Activated naive CD4-positive, alpha-beta T cell treated with anti-CD3 and anti-CD28 coated beads, Interleukin-2, amount 50 U/mL, for 72 hours (primary cell): ENCODE measurements around the gene DUS1L. TPM values are rescaled to one million over a fixed set of nuclear protein-coding genes. Genes with fewer than 3 reads are reported as not detected.

Experiments used
- ATAC-seq, 2 donors: fragments of 150-1000 bp; cut with Tn5 transposase; 2 replicates each; pipeline ENCODE4 v1.10.0; 2021; ENCODE audit warnings: mild to moderate bottlenecking in 2 of 2, moderate library complexity in 2 of 2
- DNase-seq, 2 donors: peaks; one replicate each; pipeline ENCODE4 v3.0.0; 2021 to 2022; ENCODE audit warnings: low spot score in 2 of 2
- H3K27ac Mint-ChIP-seq, 2 donors: one replicate each; pipeline ENCODE4 v1.8.0; 2022; ENCODE audit warnings: mild to moderate bottlenecking in 2 of 2, mixed read lengths in 2 of 2
- H3K36me3 Mint-ChIP-seq, 2 donors: one replicate each; pipeline ENCODE4 v1.8.0; 2022; ENCODE audit warnings: mixed read lengths in 2 of 2
- H3K9me3 Mint-ChIP-seq, 2 donors: one replicate each; pipeline ENCODE4 v1.8.0; 2022; ENCODE audit warnings: mixed read lengths in 2 of 2
- total RNA-seq, 2 donors: library from RNA; stranded (reverse); gene quantifications; one replicate each; pipeline ENCODE4 v1.2.3, GENCODE V29; 2022

Gene DUS1L
- total RNA-seq, 2 donors from 2014 or later: 86.2 to 103 TPM

DNA sequence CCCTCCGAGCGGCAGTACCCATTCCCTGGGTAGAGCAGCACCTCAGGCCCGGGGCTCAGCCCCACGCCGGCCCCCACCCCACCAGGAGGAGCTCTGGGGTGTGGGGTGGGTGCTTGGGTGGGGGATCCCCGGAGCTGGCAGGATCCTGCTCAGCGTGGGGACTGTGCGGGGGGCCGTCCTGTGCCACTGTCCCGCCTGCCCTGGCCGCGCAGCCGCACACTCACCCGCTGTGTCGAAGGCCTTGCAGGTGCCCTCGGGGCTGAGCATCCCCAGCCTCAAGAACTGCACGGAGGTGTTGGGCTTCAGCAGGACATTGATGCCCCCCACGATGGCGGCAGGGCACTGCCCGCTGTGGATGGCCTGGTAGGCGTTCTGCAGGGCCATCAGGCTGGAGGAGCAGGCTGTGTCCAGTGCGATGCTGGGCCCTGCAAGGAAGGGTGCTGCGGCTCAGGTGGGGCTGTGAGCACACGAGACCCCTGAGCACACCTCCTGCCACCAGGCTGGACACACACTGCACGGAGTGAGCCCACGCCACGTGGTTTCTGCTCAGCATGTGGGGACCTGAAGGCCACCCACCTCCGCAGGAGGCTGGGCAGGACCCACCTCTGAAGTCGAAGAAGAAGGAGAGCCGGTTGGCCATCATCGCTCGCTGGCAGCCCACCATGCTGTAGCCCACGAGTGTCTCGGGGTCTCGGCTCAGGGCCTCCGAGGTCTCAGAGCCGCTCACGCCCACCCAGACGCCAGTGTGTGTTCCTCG, 27.6 kb upstream of the DUS1L start:
- no peak overlapping the region for H3K27ac Mint-ChIP-seq
- peaks cover 4 to 8% of the 10 kb centered on the region in 2 donors for H3K36me3 Mint-ChIP-seq
- ATAC-seq (no peak), DNase-seq (no peak)
- no peaks in the 10 kb centered on the region for H3K9me3 Mint-ChIP-seq

DNA sequence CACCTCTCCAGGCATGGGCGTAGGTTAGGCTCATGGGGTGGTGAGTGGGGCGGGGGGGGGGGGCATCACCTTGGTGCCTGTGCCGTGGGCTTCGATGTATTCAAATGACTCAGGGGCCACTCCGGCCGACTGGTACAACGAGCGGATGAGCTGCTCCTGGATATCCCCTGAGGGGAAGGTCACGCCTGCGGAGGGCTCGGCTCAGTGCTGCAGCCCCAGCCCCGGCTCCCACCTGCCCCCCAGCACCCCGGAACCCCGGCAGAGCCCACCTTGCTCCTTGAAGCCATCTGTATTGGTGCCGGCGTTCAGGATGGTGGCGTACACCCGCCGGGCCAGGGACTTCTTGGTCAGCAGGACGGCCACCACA, 27.0 kb upstream of the DUS1L start:
- no peak overlapping the region for H3K27ac Mint-ChIP-seq

DNA sequence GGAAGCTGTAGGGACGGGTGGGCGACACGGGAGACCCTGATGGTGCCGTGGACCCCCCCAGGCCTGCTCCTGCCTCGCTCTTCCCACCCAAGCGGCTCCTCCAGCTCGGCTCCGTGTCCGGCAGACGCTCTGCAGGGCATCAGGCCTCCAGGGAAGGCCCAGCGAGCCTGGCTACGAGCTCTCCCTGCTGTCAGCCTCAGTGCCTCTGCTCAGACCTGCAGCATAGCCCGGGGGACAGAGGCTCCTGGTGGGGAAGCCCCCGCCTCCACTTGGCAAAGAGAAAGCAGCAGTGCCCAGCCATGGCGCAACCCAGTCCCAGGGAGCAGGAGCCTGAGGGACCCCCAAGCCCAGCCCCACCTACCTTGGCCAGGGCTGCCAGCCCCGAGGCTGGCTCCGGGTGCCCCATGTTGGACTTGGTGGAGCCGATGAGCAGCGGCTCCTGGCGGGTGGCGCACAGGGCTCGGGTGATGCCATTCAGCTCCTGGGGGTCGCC, 26.5 kb upstream of the DUS1L start:
- Mint-ChIP-seq H3K36me3 (peaks cover 4 to 8% of the 10 kb centered on the region in 2 donors), H3K9me3 (no peaks in the 10 kb centered on the region), H3K27ac (no peak overlapping the region)
- no peak for DNase-seq
- ATAC-seq: no peak

More for the DNA sequence above, 27.0 kb upstream of the DUS1L start:
- Mint-ChIP-seq H3K9me3 (no peaks in the 10 kb centered on the region), H3K36me3 (peaks cover 4 to 8% of the 10 kb centered on the region in 2 donors)
- DNase-seq (no peak), ATAC-seq (no peak)

DNA sequence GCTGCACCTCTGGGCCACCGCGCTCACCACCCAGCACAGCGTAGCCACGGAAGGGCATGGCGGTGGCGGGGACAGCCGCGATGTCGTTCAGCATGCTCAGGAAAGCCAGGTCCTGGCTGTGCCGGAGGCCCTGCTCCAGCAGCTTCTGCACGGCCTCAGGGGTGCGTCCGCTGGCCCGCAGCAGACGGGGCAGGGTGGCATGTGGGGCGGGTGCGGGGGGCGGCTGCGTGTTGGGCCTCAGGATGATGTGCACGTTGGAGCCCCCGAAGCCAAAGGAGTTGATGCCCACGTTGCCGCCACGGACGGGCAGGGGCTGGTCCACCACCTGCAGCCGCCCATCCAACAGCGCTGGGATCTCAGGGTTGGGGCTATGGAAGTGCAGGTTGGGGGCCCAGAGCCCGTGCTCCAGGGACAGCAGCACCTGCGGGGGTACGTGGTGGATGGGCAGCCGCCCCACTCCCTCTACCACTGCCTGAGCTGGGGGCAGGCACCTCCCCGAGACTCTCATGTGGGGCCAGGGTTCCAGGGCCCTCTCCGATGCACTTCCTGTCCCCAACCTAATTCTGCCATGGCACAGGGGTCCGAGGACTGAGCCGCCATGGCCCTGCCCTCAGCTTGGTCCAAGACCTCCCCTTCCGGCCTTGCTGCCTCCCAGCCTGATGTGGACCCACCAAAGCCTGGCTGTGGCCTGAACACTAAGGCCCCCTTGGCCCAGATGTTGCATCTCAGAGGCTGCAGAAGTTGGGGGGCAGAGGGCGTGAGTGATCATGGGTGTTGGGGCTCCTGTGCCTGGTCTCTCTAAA, 25.9 kb upstream of the DUS1L start:
- Mint-ChIP-seq H3K9me3 (no peaks in the 10 kb centered on the region), H3K27ac (no peak overlapping the region), H3K36me3 (peaks cover 4 to 8% of the 10 kb centered on the region in 2 donors)
- no peak for DNase-seq
- no peak for ATAC-seq

DNA sequence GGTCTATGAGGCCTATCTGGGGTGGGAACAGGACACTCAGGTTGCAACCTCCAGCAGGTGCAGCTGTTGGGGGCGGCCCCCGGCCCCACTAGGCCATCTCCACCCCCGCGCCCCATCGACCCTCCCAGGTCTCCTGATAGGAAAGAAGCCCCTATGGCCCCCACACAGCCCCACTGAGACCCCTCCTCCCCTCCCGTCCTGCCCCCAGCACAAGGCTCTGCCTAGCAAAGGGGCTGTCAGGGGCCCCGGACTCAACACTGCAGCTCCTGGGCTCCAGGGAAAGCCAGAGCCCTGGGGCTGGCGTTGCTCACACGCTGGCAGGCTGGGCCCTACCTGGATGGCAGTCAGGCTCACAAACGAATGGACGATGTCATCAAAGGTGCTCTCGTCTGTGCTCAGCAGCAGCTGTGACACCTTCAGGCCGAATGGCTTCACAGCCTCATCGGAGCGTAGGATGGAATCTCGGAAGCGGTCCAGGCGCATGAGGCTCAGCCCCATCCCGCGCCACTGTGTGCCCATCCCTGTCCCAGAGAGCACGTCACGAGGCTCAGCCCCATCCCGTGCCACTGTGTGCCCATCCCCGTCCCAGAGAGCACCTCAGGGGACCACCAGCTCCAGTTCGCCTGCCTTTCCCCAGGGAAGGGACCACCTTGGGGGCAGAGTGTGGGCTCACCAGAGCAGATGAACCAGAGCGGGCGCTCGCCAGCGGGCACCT, 25.1 kb upstream of the DUS1L start:
- ATAC-seq (no peak), DNase-seq (no peak)
- H3K9me3 Mint-ChIP-seq: no peaks in the 10 kb centered on the region
- H3K27ac Mint-ChIP-seq: no peak overlapping the region
- peaks cover 4% of the 10 kb centered on the region in 2 donors for H3K36me3 Mint-ChIP-seq

DNA sequence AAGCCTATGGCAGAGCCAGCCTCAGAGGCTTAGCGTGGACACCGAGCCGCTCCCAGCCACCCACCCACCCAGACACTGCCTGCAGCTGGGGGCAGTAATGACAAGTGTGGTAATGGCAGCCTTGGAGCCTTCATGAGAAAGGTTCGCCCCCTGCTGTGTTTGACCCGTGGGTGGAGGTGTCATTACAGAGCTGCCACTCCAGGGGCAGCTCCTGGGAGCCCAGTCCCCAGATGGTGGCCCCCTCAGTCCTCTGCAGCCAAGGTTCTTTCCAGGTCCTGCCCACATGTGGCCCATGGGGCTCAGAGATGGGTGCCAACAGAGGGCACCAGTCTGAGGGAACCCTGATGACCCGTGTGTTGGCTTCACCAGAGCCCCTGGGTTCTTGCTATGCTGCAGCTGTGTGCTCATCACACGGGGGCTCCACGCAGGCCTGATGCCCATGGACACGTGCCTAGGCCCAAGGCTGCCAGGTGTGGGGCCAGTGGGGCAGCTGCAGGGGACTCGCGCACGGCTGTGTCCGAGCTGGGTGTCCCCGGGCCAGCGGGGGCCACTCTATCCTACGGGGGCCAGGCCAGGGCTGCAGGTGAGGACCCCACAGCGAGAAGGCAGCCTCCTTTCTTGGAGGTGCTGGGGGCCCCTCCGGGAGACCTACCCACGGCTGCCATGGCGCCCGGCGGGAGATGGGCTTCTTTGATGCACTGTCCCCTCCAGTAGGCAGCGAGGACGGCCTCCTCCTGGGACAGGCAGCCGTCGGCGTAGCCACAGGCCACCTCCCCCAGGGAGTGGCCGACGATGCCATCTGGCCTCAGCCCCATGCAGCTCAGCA, 24.3 kb upstream of the DUS1L start:
- DNase-seq: no peak
- H3K36me3 Mint-ChIP-seq: peaks cover 4% of the 10 kb centered on the region in 2 donors

DNA sequence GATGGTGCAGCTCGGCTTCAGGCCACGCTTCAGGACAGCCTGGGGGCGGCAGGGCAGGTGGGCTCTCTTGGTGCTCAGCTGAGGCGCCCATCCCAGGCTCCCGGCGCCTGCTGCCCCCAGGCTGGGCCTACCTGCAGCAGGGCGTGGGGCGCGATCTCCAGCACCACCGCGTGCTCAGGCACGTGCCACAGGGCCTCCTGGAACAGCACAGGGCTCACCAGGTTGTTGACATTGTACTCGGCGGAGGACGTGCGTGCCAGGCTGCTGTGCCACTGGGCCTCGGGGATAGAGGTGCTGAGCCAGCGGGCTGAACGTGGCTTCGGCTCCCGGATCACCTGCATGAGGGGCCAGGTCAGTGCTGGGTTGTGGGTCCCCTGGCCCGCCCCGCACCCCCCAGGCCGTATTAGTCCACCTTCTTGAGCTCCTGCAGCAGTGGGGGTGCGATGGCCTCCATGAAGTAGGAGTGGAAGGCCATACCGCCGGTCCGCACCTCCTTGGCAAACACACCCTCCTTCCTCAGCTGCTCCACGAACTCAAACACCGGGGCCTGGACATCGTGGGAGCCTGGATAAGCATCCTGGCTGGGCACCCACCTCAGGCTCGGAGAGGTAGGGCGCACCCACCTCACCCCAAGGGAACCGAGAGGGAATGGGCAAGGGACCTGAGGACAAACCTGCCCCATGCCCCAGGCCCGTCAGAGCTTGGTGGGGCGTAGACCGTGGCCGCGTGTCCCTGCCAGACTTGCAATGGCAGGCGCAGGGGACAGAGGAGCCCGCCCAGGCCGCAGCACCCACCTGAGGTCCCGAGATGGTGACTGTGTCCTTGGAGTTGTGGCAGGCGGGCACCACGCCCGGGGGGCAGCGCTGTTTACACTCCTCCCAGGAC, 23.5 kb upstream of the DUS1L start:
- no peak overlapping the region for H3K27ac Mint-ChIP-seq
- ATAC-seq (no peak), DNase-seq (no peak)
- no peaks in the 10 kb centered on the region for H3K9me3 Mint-ChIP-seq
- H3K36me3 Mint-ChIP-seq: peaks cover 4% of the 10 kb centered on the region in 2 donors

More for the DNA sequence above, 24.3 kb upstream of the DUS1L start:
- H3K27ac Mint-ChIP-seq: no peak overlapping the region
- H3K9me3 Mint-ChIP-seq: no peaks in the 10 kb centered on the region
- no peak for ATAC-seq

DNA sequence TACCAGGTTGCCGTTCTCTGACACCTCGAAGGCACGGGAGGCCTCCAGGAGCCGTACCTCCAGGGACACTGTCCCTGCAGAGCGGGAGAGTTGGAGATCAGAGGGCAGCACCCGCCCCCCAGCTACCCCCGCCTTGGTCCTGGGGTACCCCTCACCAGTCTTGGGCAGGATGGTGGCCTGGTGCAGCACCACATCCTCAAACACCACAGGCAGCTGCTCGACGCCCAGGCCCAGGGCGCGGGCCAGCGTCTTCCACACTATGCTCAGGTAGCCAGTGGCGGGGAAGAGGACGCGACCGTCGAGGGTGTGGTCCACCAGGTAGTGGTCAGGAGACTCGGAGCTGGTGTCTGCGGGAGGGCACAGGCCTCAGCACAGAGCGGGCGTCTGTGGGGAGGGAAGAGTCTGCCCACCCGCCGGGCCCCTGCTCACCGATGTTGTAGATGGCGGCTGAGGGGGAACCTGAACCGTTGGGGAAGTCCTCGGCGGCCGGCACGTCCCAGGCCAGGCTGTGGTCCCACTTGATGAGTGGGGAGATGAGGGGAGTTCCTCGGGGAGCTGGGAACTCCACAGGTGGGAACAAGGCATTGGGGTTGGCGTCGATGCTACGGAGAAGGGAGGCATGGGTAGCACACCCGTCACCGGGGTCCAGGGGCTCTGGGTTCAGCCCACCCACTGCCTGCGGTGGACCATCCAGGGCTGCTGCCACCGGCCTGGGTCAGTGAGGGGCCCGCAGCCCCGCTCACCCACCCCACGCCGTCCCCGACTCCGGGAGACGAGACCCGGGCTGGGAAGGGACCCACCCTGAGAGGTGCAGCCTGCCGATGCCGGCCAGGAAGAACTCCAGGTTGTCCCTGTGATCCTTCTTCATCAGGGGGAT, 22.6 kb upstream of the DUS1L start:
- H3K36me3 Mint-ChIP-seq: peaks cover 1% of the 10 kb centered on the region in 2 donors
- no peak for DNase-seq
- H3K27ac Mint-ChIP-seq: no peak overlapping the region
- no peak for ATAC-seq
- H3K9me3 Mint-ChIP-seq: no peaks in the 10 kb centered on the region

DNA sequence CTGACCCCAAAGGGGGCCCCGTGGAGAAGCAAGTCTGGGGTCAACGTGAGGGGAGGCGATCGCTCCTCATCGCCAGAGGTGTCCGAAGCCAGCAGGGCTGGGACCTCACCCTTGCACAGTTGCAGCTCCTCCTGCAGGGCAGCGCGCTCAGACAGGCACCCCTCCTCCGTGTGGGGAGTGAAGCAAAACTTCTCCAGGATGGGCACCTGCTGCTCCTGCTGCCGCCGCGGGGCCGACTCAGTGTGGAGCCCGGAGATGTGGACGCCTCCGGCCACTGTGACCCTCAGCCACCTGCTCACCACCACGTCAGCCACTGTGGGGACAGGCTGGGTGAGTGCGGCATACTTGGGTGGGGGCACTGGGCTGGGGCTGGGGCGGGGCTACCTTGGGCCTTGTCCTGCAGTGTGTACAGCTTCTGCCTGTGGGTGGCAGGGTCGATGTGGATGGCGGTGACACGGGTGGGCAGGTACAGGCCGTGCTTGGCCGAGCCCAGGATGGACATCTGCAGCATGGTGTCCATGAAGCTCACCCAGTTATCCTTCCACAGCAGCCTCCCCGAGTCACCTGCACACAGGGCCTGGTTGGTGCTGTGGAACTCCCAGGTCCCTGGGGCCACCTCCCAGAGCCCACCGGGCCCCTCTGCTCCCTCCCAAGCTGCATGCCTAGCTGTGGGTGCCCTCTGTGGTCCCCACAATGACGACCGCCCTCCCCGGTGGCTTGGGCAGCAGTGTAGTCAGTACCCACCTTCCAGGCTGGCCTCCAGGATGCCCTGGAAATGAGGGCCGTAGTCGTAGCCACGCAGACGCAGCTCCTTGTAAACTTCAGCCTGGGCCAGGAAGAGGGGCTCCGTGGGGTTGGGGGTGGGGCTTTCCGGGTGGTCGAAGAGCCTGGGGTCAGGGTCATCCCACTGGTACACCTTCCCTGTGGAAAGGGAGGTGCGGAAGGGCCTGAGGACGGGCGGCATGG, 21.6 kb upstream of the DUS1L start:
- ATAC-seq: no peak
- DNase-seq: no peak
- H3K36me3 Mint-ChIP-seq: no peaks in the 10 kb centered on the region
- H3K27ac Mint-ChIP-seq: no peak overlapping the region
- H3K9me3 Mint-ChIP-seq: no peaks in the 10 kb centered on the region

DNA sequence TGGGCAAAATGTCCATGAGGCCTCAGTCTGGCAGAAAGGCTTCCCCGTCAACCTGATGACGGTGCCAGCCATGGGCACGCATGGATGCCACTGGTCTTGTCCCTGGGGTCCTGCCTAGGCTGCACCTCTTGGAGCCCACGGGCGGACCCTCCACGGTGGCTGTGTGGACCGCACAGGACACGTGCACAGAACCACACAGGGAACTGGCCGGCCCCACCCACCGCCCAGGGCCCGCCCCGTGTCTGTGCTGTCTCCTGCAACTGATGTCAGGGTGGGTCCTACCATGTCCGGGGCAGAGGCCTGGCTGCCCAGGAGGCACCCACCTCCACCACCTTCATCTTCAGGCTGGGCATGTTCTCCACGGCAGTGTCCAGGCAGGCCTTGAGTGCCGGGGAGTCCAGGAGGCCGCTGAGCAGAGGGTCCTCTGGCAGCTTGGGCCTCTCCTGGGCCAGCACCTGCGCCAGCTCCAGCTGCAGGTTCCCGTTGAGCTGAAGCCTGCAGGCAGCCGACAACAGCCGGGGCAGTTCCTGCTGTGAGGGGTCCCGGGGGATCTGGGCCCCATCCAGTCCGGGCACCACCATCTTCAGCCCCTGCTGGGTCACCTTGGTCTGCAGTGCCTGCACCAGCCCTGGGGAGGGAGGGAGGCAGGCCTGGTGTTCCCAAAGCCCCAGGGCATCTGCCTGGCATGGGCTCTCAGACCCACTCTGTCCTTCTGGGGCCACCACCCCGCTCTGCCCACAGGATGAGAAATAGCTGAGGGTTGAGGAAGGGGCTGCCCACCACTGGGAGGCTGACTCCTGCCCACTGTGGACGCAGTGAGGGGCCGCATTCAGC, 20.5 kb upstream of the DUS1L start:
- Mint-ChIP-seq H3K27ac (no peak overlapping the region), H3K9me3 (no peaks in the 10 kb centered on the region), H3K36me3 (no peaks in the 10 kb centered on the region)
- no peak for ATAC-seq
- DNase-seq: no peak

DNA sequence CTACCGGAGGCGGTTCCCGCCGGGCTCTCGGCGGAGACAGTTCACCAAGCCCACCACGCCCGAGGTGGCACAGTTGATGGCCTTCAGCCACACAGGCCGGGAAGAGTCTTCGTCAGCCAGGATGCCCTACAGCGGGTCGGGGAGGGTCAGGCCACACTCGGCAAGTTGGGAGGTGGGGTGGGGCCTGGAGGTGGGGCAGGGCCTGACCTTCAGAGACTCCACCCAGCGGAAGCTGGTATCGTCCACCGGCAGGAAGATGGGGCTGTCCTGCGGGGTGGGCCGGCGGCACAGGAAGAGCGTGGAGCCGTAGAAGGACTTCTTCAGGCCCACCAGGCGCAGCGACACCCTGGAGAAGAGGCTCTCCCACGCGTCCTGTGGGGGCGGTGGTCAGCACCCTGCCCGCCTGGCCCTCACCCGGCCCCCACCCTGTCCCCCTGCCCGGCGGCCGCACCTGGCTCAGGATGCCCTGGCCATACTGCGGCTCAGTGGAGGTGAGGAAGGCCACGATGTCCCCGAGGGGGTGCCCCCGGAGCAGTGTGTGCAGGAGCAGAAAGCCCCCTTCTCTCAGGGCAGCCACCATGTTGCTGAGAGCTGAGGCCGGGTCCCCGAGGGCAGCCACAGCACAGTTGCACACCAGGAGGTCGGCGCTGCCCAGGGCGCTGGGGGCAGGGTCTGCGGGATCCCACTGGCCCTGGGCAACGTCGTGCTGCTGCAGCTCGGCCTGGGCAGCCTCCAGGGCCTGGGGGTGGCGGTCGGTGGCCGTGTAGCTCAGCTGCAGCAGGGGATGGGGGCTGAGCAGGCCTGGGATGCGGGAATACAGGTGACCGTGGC, 19.6 kb upstream of the DUS1L start:
- Mint-ChIP-seq H3K27ac (no peak overlapping the region), H3K9me3 (no peaks in the 10 kb centered on the region), H3K36me3 (no peaks in the 10 kb centered on the region)
- no peak for DNase-seq
- no peak for ATAC-seq

DNA sequence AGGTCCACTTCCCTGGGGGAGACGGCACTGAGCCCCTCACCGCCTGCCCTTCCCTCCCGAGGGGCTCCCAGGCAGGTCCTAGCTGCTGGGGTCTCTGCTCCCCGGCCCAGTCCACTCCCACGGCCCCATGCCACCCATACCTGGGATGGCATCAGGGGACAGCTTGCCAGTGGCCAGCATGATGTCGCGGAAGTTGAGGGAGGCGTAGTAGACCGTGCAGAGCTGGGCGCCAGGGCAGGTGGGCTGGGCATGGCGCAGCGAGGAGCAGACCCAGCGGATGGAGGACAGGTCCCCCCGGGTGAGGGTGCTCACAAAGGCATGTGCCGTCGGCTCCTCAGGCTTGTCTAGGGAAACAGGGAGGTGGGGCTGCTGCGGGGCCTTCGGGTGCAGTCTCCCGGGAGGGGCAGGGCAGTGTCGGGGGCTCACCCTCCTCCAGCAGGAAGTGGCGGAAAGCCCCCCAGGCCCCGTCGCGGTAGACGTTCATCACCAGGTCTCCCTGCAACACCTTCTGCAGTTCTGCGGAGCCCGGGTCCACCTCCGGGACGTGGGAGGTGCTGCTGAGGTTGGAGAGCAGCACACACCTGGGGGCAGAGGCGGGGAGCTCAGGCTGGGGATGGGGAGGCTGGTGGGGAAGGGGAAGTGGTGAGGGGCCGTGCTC, 18.9 kb upstream of the DUS1L start:
- H3K36me3 Mint-ChIP-seq: no peaks in the 10 kb centered on the region
- DNase-seq: no peak
- H3K27ac Mint-ChIP-seq: no peak overlapping the region
- no peak for ATAC-seq
- no peaks in the 10 kb centered on the region for H3K9me3 Mint-ChIP-seq
